Naive B cell (primary cell): ENCODE results near the gene CNPY1. TPM values are rescaled to one million over a fixed set of nuclear protein-coding genes. Genes with fewer than 3 reads are reported as not detected.

Source experiments
- ATAC-seq, 2 donors: fragments of 150-1000 bp; cut with Tn5 transposase; 2 replicates each; pipeline ENCODE4 v1.10.0; 2021; ENCODE audit warnings: low read depth in 2 of 2, mild to moderate bottlenecking in 2 of 2, moderate library complexity in 2 of 2
- DNase-seq: peaks from one replicate; pipeline ENCODE4 v3.0.0; 2022
- H3K27ac Mint-ChIP-seq, 6 donors: one replicate each; pipeline ENCODE4 v1.8.0; 2020 to 2022; ENCODE audit warnings: mild to moderate bottlenecking in 6 of 6, mixed read lengths in 6 of 6, moderate library complexity in 5 of 6, inconsistent platforms in 2 of 6
- H3K27me3 Mint-ChIP-seq, 3 donors: one replicate each; pipeline ENCODE4 v1.8.0; 2021 to 2022; ENCODE audit warnings: mixed read lengths in 3 of 3, mild to moderate bottlenecking in 1 of 3
- H3K36me3 Mint-ChIP-seq, 2 donors: one replicate each; pipeline ENCODE4 v1.8.0; 2020 to 2022; ENCODE audit warnings: mixed read lengths in 2 of 2, inconsistent platforms in 1 of 2, mild to moderate bottlenecking in 1 of 2
- H3K4me1 Mint-ChIP-seq, 3 donors: one replicate each; pipeline ENCODE4 v1.8.0; 2020 to 2022; ENCODE audit warnings: mixed read lengths in 3 of 3, inconsistent platforms in 1 of 3, mild to moderate bottlenecking in 1 of 3, moderate library complexity in 1 of 3
- H3K4me3 Mint-ChIP-seq, 8 donors: one replicate each; pipeline ENCODE4 v1.8.0; 2020 to 2022; ENCODE audit warnings: mild to moderate bottlenecking in 8 of 8, mixed read lengths in 8 of 8, moderate library complexity in 8 of 8, inconsistent platforms in 2 of 8
- H3K9me3 Mint-ChIP-seq, 7 donors: one replicate each; pipeline ENCODE4 v1.8.0; 2020 to 2022; ENCODE audit warnings: mixed read lengths in 7 of 7, mild to moderate bottlenecking in 5 of 7, inconsistent platforms in 2 of 7, moderate library complexity in 1 of 7
- polyA plus RNA-seq, 6 donors: library from polyadenylated mRNA; unstranded; fragments of 300-500 nt; fragmentation: Illumina TruSeq; gene quantifications; one replicate each; pipeline ENCODE4 v1.2.3, GENCODE V29; 2021; ENCODE audit warnings: low read depth in 6 of 6

CNPY1 gene
- polyA plus RNA-seq, 6 donors from 2014 or later = not detected

DNA sequence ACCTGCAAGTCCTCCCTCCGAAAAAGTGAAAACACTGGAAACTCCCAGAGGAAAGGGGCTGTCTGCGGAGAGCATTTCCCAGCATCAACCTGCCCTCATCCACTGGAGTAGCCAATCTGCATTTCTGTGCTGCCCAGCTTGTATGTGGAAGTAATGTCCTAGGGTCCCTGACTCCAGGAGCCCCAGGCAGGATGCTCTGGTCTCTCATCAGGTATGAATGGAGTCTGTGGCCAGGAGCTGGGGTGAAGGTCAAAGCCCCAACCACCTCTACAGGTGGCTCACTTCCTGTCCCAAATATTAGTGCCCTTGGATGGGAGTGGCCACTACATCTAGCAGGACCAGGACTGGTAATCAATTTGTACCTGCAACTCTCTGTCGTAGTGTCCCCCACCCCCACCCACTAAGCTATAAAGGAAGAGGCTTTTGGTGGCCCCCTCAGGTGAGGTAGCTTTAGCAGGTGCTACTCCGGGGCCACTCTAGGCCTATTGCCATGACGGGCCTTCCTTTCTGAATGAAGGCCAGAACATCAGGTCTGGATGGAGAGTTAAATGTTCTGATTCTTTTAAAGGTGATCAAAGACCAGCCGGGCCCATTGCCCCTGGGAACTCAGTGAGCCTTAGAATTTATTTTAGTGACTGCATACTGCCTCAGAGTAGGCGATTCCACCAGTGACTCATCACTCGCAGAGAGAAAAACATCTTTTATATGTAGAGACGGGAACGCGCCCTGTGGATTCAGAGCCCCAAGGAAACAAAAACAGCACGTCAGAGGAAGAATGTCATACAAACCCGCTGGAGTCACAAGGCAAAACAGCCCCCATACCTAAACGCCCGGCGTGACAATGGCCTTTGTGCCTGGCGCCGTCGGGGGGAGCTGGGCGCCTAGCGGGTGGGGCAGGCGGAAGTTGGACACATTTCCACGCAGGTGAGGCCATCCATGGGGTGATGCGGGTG is 75.4 kb downstream of the CNPY1 start:
- Mint-ChIP-seq H3K4me3 (peak overlapping the region in 2 of 8 donors; percentile 24 to 40), H3K9me3 (peaks cover 0 to 13% (median 8%) of the 10 kb centered on the region in 7 donors), H3K27me3 (peaks cover 75 to 100% (median 78%) of the 10 kb centered on the region in 3 donors), H3K36me3 (peaks cover 0 to 17% of the 10 kb centered on the region in 2 donors), H3K27ac (peak overlapping the region in 3 of 6 donors; percentile 58 to 91 (median 87)), H3K4me1 (peaks cover 16% of the 10 kb centered on the region in 3 donors)
- DNase-seq (no peak), ATAC-seq (no peak)

DNA sequence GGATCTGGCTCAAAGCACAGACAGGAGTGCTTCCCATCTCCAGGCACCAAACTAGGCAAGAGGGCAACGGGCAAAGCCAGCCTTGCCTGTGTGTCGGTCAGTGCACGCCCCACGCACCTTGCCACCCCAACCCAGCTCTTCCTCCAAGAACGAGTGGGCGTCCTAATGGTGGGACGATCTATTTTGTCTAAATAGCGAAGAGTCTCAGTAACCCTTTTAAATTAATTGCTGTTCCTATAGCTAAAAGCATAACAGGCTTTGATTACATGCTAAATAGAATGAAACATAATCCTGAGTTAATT is 76.2 kb downstream of the CNPY1 start:
- Mint-ChIP-seq H3K4me1 (peaks cover 16 to 21% (median 21%) of the 10 kb centered on the region in 3 donors), H3K9me3 (peaks cover 0 to 8% (median 4%) of the 10 kb centered on the region in 7 donors), H3K4me3 (peak overlapping the region in 2 of 8 donors; percentile 21 to 69), H3K27me3 (peaks cover 71 to 100% (median 72%) of the 10 kb centered on the region in 3 donors), H3K27ac (peak overlapping the region in 1 of 6 donors; percentile 82), H3K36me3 (peaks cover 0 to 9% of the 10 kb centered on the region in 2 donors)
- ATAC-seq (no peak), DNase-seq (no peak)

DNA sequence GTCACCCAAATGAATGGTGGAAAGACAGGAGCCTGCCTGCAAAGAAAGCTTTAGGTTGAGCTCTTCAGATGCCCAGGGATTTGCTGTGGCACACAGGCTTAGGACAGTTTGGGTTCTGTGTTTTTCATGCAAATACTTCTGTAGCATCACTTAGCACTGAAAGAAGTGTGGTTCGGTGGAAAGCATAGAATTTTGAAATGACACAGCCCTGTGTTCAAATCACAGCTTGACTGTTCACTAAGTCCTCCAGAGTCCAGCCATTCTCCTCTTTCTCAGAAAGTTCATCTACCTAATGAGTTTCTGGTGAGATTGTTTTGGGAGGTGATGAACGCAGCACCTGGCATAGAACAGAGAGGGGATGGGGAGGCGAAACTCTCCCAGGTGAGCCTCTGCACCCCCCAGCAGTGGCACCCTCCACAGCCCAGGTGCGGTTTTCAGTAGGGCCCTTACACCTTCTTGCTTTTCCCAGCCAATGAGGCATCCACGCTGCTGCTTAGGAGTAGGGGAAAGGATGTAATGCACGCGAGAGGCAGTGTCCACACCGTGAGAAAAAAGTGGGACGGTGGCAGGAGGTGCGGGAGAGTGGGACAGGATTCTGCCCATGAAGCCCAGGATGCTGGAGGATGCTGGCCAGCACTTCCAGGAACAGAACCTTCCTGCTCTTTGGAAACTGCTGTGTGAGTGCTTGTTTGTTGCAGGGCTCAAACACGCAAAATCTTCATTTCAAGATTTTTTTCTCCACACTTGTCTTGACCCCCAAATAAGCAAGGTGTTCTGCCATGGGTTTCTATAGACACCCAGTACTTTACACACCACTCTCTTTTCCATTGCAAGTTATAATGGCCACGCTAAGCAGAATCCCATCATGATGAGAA is 76.8 kb downstream of the CNPY1 start:
- H3K36me3 Mint-ChIP-seq = peaks cover 0 to 6% of the 10 kb centered on the region in 2 donors
- peaks cover 67 to 98% (median 72%) of the 10 kb centered on the region in 3 donors for H3K27me3 Mint-ChIP-seq
- peaks cover 16 to 26% (median 23%) of the 10 kb centered on the region in 3 donors for H3K4me1 Mint-ChIP-seq
- H3K9me3 Mint-ChIP-seq = peaks cover 0 to 10% (median 5%) of the 10 kb centered on the region in 7 donors
- H3K27ac Mint-ChIP-seq = peak overlapping the region in 3 of 6 donors; percentile 53 to 82 (median 56)
- ATAC-seq (no peak), DNase-seq (no peak)
- peak overlapping the region in 7 of 8 donors; percentile 42 to 83 (median 66) for H3K4me3 Mint-ChIP-seq

DNA sequence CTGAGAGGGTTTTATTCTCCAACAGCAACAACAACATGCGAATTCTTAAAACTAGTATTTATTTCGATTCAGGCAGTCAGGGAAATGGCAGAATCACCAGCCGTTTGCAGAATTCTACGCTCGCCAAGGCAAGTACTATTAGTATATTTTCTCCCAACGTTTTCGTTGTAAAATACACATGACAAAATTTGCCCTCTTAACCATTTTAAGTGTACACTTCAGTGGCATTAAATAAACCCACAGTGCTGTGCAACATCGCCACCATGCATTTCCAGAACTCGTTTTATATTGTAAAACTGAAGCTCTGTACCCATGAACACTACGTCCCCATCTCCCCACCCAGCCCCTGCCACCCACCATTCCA is 77.6 kb downstream of the CNPY1 start:
- H3K27me3 Mint-ChIP-seq = peaks cover 66 to 96% (median 71%) of the 10 kb centered on the region in 3 donors
- peak overlapping the region in 7 of 8 donors; percentile 56 to 83 (median 74) for H3K4me3 Mint-ChIP-seq

DNA sequence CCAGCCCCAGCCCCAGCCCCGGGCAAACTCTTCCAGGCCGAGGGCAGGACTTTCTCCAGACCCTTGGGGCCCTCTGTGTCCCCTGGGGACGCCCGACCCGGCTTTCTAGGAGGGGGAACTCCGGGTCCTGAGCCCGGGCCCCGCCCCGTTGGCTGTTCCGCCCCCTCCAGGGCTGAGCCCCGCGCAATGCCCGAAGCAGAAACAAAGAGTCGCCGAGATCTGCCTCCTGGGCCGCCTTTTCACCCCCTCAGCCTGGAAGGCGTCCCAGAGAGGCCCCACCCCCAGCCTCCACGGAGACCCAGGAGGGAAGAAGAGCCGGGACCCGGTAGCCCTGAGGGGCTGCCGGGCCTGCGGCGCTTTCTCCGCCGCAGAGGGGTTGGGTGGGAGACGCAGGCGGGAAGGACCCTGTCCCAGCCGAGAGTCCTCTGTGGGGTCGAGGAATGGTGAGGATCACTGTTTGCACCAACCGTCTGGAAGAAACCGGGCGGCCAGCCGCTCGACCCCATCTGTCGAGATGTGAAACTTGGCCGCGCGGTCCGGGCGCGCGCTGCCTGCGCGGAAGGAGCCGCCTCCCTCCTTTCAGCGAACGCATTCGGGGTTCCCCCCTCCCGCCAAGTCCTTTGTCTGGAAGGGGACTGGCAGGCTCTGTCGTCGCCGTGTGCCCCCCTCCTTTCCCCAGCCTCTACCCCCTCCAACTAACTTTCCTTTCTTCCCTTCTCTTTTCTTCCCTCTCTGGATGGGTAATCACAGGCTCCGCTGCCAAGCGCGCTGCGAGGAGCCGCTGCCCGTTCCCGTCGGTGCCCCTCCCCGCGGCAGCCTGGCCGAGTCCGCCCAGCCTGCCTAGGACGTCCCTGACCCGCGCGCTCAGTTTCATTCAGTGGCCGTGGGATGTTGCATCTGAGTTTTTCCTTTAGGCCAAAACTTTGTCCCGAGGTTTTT is 78.2 kb downstream of the CNPY1 start:
- ATAC-seq = peak; percentile 58 to 62
- DNase-seq = no peak
- H3K27me3 Mint-ChIP-seq = peaks cover 64 to 96% (median 71%) of the 10 kb centered on the region in 3 donors
- H3K9me3 Mint-ChIP-seq = peaks cover 0 to 10% (median 3%) of the 10 kb centered on the region in 7 donors
- peak overlapping the region; percentile 60 to 84 (median 74) for H3K4me3 Mint-ChIP-seq
- H3K27ac Mint-ChIP-seq = peak overlapping the region in 3 of 6 donors; percentile 51 to 86 (median 53)
- peaks cover 16 to 29% (median 23%) of the 10 kb centered on the region in 3 donors for H3K4me1 Mint-ChIP-seq
- H3K36me3 Mint-ChIP-seq = peaks cover 0 to 6% of the 10 kb centered on the region in 2 donors

More for the DNA sequence above, 77.6 kb downstream of the CNPY1 start:
- peak overlapping the region in 3 of 6 donors; percentile 21 to 53 (median 51) for H3K27ac Mint-ChIP-seq
- DNase-seq = no peak
- peaks cover 0 to 6% of the 10 kb centered on the region in 2 donors for H3K36me3 Mint-ChIP-seq
- peaks cover 16 to 27% (median 23%) of the 10 kb centered on the region in 3 donors for H3K4me1 Mint-ChIP-seq
- no peak for ATAC-seq
- H3K9me3 Mint-ChIP-seq = peaks cover 0 to 10% (median 5%) of the 10 kb centered on the region in 7 donors

DNA sequence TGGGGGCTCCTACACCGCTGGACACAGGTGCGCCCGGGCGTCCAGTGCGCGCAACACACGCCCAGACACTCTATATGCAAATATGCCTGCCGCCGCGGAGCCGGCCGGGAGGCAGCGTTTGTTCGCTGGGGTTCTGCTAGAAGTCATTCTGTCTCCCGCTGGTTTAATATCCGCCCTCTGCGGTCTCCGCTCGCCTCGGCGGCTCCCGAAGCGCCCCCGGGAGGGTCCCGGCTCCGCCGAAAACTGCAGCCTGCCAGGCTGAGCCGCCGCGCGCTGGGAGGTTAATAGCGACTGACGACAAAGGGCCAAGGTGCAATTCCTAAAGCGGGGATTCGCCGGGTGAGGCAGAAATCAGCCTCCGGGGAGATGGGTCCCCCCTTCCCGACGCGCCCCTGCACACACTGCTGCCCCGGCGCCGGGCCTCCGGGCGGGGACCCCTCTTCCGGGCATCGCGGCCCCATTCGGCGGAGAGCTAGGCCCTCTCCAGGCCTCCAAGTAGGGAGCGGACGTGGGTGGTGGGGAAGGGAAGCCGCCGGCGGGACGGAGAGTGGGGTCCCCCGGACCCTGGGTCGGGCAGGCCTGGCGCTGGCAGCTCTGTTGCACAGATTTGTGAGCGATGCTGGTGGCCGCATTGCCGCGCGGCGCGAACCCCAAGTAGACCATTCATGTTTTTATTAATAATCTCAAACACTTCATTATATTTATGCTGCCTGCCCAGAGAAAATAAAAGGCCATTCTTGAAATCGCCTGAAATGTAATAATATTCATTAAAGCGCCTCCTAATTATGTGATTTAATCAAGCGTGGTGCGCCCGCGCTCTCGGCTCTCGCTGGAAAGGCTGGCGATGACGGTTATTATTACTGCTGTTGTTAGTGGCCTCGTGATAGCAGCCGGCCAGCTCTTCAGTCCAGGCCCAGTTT is 79.3 kb downstream of the CNPY1 start:
- H3K9me3 Mint-ChIP-seq = peaks cover 0 to 10% (median 1%) of the 10 kb centered on the region in 7 donors
- H3K27ac Mint-ChIP-seq = peak overlapping the region in 3 of 6 donors; percentile 10 to 86 (median 47)
- peak overlapping the region; percentile 60 to 84 (median 71) for H3K4me3 Mint-ChIP-seq
- ATAC-seq = peak; percentile 50 to 51
- peaks cover 0 to 7% of the 10 kb centered on the region in 2 donors for H3K36me3 Mint-ChIP-seq
- peaks cover 12 to 33% (median 23%) of the 10 kb centered on the region in 3 donors for H3K4me1 Mint-ChIP-seq
- DNase-seq = no peak
- H3K27me3 Mint-ChIP-seq = peaks cover 61 to 93% (median 69%) of the 10 kb centered on the region in 3 donors

DNA sequence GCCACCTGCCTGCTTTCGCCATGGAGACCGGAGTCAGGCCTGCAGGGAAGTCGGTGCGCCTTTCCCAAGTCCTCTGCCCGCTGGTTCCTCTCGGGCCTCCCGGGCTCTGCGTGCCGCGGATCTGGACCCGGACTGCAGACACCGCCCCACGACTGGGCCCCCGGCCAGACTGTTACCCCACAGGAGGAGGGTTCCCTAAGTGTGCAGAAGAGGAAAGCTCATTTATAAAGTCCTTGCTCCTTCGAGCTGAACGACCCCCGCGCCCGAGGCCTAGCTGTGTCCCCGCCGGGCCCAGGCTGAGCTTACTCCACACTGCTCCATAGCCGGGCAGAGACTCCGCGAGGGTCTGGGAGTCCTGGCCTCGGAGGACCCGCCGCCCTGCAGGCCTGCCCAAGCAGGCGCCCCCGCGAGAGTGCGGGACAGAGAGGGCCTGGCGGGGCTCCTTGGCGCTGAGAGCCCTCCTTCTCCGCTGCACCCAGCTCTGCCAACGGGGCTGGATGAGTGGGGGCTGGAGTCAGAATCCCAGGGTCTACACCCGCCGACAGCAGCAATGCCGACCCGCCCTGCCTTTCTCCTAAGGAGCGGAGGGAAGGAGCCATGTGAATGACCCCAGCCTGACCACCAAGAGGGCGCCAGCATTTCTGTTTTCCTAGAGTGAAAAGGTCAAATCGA is 80.1 kb downstream of the CNPY1 start:
- ATAC-seq (no peak), DNase-seq (no peak)
- Mint-ChIP-seq H3K36me3 (peaks cover 0 to 13% of the 10 kb centered on the region in 2 donors), H3K27me3 (peaks cover 59 to 93% (median 69%) of the 10 kb centered on the region in 3 donors), H3K27ac (peak overlapping the region in 2 of 6 donors; percentile 10 to 47), H3K9me3 (peaks cover 0 to 9% (median 1%) of the 10 kb centered on the region in 7 donors), H3K4me3 (peak overlapping the region; percentile 29 to 77 (median 68)), H3K4me1 (peaks cover 11 to 33% (median 23%) of the 10 kb centered on the region in 3 donors)

DNA sequence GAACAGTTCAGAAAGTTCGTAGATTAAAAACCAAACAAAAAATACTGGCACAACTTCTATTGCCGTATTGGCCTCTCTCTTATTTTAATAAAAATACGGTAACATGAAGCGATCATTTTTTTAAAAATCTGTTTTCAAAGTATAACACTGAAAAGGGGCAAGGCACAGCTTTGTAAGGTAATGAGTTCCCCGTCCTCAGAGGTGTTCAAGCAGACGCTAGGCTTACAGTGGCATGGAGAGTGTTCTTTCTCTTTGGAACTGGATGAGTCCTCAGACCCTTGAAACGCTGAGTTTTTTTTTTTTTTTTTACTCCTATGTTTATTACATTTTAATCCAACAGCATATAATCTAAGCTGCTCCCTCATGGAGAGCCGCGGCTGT is 80.6 kb downstream of the CNPY1 start:
- no peak for DNase-seq
- peaks cover 59 to 93% (median 69%) of the 10 kb centered on the region in 3 donors for H3K27me3 Mint-ChIP-seq
- peak overlapping the region in 2 of 6 donors; percentile 36 to 72 for H3K27ac Mint-ChIP-seq
- H3K36me3 Mint-ChIP-seq = peaks cover 0 to 8% of the 10 kb centered on the region in 2 donors
- ATAC-seq = no peak
- peak overlapping the region in 5 of 8 donors; percentile 16 to 69 (median 49) for H3K4me3 Mint-ChIP-seq
- peaks cover 8 to 33% (median 23%) of the 10 kb centered on the region in 3 donors for H3K4me1 Mint-ChIP-seq
- peaks cover 0 to 9% (median 3%) of the 10 kb centered on the region in 7 donors for H3K9me3 Mint-ChIP-seq

DNA sequence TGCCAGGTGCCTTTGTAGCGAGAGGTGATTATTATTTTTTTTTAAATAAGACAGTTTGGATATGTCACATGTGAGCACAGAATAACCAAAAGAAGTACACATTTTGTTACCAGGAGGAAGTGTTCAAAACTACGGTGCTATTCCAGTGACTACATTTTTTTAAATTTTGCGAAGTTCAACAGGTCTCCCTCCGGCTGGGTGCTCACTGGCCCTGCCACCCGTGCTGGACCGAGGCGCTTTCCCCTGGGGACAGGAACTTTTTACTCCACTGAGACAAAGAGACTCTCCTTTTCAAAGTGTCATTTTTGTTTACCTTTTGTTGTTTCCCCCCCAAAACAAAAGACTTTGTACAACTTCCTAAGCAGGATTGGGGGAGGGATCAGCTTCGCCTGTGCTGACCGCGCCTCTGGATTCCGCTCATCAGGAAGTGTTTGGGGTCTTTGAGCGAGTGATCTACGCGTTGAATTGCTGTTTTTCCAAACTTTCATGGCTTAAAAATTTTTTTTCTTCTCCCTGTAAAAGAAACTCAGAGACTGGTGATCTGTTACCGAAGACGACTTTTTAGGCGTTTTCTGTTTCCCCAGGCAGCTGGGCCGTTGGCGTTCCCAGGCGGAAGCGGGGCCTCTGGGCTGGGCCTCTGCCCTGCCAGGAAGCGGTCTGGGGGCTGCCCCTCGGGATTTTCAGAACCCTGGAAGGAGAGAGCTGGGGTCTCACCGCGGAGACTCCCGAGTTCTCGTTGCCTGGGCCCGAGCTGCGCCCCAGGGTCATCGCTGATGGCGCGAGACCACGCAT is 81.2 kb downstream of the CNPY1 start:
- Mint-ChIP-seq H3K36me3 (peaks cover 0 to 8% of the 10 kb centered on the region in 2 donors), H3K27me3 (peaks cover 54 to 93% (median 69%) of the 10 kb centered on the region in 3 donors), H3K4me3 (peak overlapping the region in 6 of 8 donors; percentile 25 to 77 (median 53)), H3K4me1 (peaks cover 8 to 33% (median 23%) of the 10 kb centered on the region in 3 donors), H3K27ac (peak overlapping the region in 4 of 6 donors; percentile 72 to 92 (median 78)), H3K9me3 (peaks cover 0 to 9% (median 3%) of the 10 kb centered on the region in 7 donors)
- no peak for ATAC-seq
- no peak for DNase-seq

DNA sequence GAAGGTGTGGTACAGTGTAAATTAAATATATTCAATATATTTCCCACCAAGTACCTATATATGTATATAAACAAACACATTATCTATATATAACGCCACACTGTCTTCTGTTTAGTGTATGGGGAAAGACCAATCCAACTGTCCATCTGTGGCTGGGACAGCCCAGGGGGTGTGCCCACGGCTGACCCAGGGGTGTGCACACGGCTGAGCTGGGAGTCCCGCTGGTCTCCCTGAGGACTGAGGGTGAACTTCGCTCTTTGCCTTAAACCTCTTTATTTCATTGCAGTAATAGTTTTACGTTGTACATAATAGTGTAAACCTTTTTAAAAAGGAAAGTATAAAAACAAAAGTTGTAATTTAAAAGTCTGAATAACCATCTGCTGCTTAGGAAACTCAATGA is 82.2 kb downstream of the CNPY1 start:
- H3K27ac Mint-ChIP-seq = peak overlapping the region in 1 of 6 donors; percentile 49
- peaks cover 55 to 93% (median 69%) of the 10 kb centered on the region in 3 donors for H3K27me3 Mint-ChIP-seq
- ATAC-seq = no peak
- no peak for DNase-seq
- peaks cover 17 to 41% (median 32%) of the 10 kb centered on the region in 3 donors for H3K4me1 Mint-ChIP-seq
- peaks cover 0 to 8% of the 10 kb centered on the region in 2 donors for H3K36me3 Mint-ChIP-seq
- peak overlapping the region in 1 of 8 donors; percentile 47 for H3K4me3 Mint-ChIP-seq
- H3K9me3 Mint-ChIP-seq = peaks cover 0 to 9% (median 3%) of the 10 kb centered on the region in 7 donors
